Neural progenitor cell (in vitro differentiated cells): ENCODE measurements around the gene TRHDE. TPM values are rescaled to one million over a fixed set of nuclear protein-coding genes. Genes with fewer than 3 reads are reported as not detected.

ENCODE experiments used
- DNase-seq: peaks from one replicate; pipeline ENCODE4 v3.0.0-alpha.2; 2016; ENCODE audit warnings: low spot score
- H2AFZ ChIP-seq: fragments of 200-600 bp; sonication (generic); replicated peaks from 2 replicates; pipeline ENCODE4 v1.6.1; 2016; ENCODE audit warnings: antibody characterized with exemption
- H3F3A ChIP-seq: fragments of 200-600 bp; sonication (generic); 2 replicates; pipeline ENCODE4 v1.6.1; 2016; ENCODE audit warnings: antibody characterized with exemption, low read depth
- H3K27ac ChIP-seq: fragments of 200-600 bp; sonication (generic); 2 replicates; pipeline ENCODE4 v1.5.1; 2016; ENCODE audit warnings: mild to moderate bottlenecking
- H3K27me3 ChIP-seq: fragments of 200-600 bp; sonication (generic); 2 replicates; pipeline ENCODE4 v1.6.1; 2016; ENCODE audit warnings: mild to moderate bottlenecking, moderate library complexity
- H3K36me3 ChIP-seq: fragments of 200-600 bp; sonication (generic); 2 replicates; pipeline ENCODE4 v1.5.1; 2016
- H3K4me1 ChIP-seq: fragments of 200-600 bp; sonication (generic); 2 replicates; pipeline ENCODE4 v1.6.1; 2016; ENCODE audit warnings: mixed run types
- H3K4me2 ChIP-seq: fragments of 200-600 bp; sonication (generic); 2 replicates; pipeline ENCODE4 v1.6.1; 2016
- H3K4me3 ChIP-seq: fragments of 200-600 bp; sonication (generic); 2 replicates; pipeline ENCODE4 v1.5.1; 2016
- H3K79me2 ChIP-seq: fragments of 200-600 bp; sonication (generic); 2 replicates; pipeline ENCODE4 v1.6.1; 2016; ENCODE audit warnings: low read depth
- H3K9ac ChIP-seq: fragments of 200-600 bp; sonication (generic); 2 replicates; pipeline ENCODE4 v1.6.1; 2016
- H3K9me3 ChIP-seq: fragments of 200-600 bp; sonication (generic); 2 replicates; pipeline ENCODE4 v1.5.1; 2016; ENCODE audit warnings: low read depth
- H4K20me1 ChIP-seq: fragments of 200-600 bp; sonication (generic); 2 replicates; pipeline ENCODE4 v1.6.1; 2016; ENCODE audit warnings: low read depth
- H3K27ac Mint-ChIP-seq: 3 replicates; pipeline ENCODE4 v1.8.0; 2021; ENCODE audit warnings: mixed read lengths
- H3K27me3 Mint-ChIP-seq: 2 replicates; pipeline ENCODE4 v1.8.0; 2022; ENCODE audit warnings: low read depth, mild to moderate bottlenecking, inconsistent platforms, moderate library complexity, mixed read lengths; ENCODE audit not compliant: insufficient read depth
- H3K36me3 Mint-ChIP-seq: 3 replicates; pipeline ENCODE4 v1.8.0; 2021; ENCODE audit warnings: mixed read lengths
- H3K4me1 Mint-ChIP-seq: 3 replicates; pipeline ENCODE4 v1.8.0; 2021; ENCODE audit warnings: mixed read lengths
- H3K4me3 Mint-ChIP-seq: 3 replicates; pipeline ENCODE4 v1.8.0; 2021; ENCODE audit warnings: mild to moderate bottlenecking, moderate library complexity, mixed read lengths
- H3K9me3 Mint-ChIP-seq: 3 replicates; pipeline ENCODE4 v1.8.0; 2020; ENCODE audit warnings: mixed read lengths
- EZH2 ChIP-seq: fragments of 200-600 bp; sonication (generic); IDR thresholded peaks from 2 replicates; pipeline ENCODE4 v1.6.1; 2017; ENCODE audit warnings: antibody characterized with exemption, mild to moderate bottlenecking, moderate library complexity
- EZH2phosphoT487 ChIP-seq: fragments of 200-600 bp; sonication (generic); IDR thresholded peaks from 2 replicates; pipeline ENCODE4 v1.6.1; 2017; ENCODE audit warnings: antibody characterized with exemption
- total RNA-seq: library from RNA; depleted of rRNA; stranded (reverse); fragments of >200 nt; gene quantifications from 2 replicates; pipeline ENCODE4 v1.2.3, GENCODE V29; 2015; ENCODE audit warnings: low replicate concordance
- TF ChIP-seq, protein P1 (sequence below): fragments of 200-600 bp; sonication (generic); IDR thresholded peaks from 2 replicates; pipeline ENCODE4 v1.5.1; 2017; ENCODE audit warnings: antibody characterized with exemption, mild to moderate bottlenecking

The TRHDE gene
- total RNA-seq, 1 donor from 2014 or later, result 4.5 TPM

DNA sequence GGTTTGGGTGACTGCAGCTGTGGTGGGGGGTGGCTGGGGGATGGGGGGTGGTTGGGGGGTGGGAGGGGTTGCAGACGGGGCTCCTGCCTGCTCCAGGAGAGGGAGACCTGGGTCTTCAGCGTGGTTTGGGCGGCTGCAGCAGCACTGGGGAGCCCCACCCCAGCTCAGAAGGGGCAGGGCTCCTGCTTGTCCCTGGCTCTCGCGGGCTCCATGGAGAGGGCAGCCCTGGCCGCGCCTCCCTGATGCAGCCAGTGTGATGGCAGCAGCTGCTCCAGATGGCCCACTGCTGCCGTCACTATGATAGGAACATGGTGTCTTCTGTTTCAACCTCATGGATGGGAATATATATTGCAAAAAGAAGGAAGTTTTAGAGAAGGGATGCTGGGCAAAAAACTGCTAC lies 22.9 kb downstream of the TRHDE start:
- Histone ChIP-seq H3K9ac (no peak overlapping the region), H3K27me3 (no peaks in the 10 kb centered on the region), H3K4me1 (no peaks in the 10 kb centered on the region), H3F3A (no peaks in the 10 kb centered on the region), H3K27ac (no peak overlapping the region), H3K4me2 (no peak overlapping the region), H3K79me2 (no peaks in the 10 kb centered on the region), H4K20me1 (no peaks in the 10 kb centered on the region), H3K36me3 (no peaks in the 10 kb centered on the region), H3K4me3 (no peak overlapping the region), H2AFZ (no peak overlapping the region), H3K9me3 (no peaks in the 10 kb centered on the region)
- Mint-ChIP-seq H3K4me3 (no peak overlapping the region), H3K4me1 (no peaks in the 10 kb centered on the region), H3K27me3 (no peaks in the 10 kb centered on the region), H3K27ac (no peak overlapping the region), H3K36me3 (no peaks in the 10 kb centered on the region), H3K9me3 (no peaks in the 10 kb centered on the region)
- no peak for DNase-seq
- TF ChIP-seq EZH2phosphoT487 (no peak), EZH2 (no peak)
- TF ChIP-seq, protein P1, sequence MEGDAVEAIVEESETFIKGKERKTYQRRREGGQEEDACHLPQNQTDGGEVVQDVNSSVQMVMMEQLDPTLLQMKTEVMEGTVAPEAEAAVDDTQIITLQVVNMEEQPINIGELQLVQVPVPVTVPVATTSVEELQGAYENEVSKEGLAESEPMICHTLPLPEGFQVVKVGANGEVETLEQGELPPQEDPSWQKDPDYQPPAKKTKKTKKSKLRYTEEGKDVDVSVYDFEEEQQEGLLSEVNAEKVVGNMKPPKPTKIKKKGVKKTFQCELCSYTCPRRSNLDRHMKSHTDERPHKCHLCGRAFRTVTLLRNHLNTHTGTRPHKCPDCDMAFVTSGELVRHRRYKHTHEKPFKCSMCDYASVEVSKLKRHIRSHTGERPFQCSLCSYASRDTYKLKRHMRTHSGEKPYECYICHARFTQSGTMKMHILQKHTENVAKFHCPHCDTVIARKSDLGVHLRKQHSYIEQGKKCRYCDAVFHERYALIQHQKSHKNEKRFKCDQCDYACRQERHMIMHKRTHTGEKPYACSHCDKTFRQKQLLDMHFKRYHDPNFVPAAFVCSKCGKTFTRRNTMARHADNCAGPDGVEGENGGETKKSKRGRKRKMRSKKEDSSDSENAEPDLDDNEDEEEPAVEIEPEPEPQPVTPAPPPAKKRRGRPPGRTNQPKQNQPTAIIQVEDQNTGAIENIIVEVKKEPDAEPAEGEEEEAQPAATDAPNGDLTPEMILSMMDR, result no peak

DNA sequence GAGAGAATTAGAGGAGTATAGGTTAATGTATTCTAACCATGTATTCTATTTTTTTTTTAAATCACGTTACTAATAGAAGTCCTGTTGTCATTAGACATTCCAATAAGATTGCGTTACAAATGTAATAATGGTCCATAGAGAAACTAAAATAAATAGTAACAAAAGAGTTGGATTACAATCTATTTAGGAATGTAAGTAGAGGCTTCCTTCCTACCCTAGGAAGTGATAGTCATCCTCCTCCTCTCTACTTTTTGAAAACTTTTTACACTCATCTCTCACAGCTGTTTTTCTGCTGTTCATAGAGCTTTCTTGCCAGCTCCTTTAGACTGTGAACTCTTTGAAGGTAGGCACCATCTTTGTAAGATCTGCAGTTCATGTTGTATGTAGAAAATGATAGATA lies 23.6 kb downstream of the TRHDE start:
- H3F3A ChIP-seq, result no peaks in the 10 kb centered on the region

DNA sequence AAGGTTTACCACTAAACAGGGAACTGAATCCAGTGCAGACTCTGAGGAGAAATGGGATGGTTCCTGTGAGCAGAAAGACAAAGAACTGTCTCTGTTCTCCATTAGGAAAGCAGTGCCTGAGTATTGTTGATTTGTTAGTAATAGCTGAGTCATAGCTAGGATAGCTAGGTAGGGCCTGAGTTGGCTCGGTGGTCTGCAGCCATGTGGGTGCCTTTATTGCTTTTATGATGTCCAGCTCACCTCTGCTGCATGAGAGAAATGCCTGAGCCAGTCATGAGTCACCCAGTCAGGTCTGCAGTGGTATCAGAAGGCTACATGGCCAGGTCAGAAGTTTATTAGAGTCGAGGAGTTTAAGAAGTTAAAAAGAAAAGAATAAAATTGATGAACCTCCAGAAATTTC lies 24.2 kb downstream of the TRHDE start:
- no peaks in the 10 kb centered on the region for H3K27me3 ChIP-seq
- no peak overlapping the region for H3K4me2 ChIP-seq
- Mint-ChIP-seq H3K4me3 (no peak overlapping the region), H3K4me1 (no peaks in the 10 kb centered on the region), H3K27me3 (no peaks in the 10 kb centered on the region), H3K27ac (no peak overlapping the region), H3K36me3 (no peaks in the 10 kb centered on the region), H3K9me3 (no peaks in the 10 kb centered on the region)
- no peak for DNase-seq
- H4K20me1 ChIP-seq, result no peaks in the 10 kb centered on the region
- no peak overlapping the region for H3K27ac ChIP-seq
- H3K4me3 ChIP-seq, result no peak overlapping the region
- H3K36me3 ChIP-seq, result no peaks in the 10 kb centered on the region
- H3K9ac ChIP-seq, result no peak overlapping the region
- H2AFZ ChIP-seq, result no peak overlapping the region
- no peaks in the 10 kb centered on the region for H3F3A ChIP-seq
- no peaks in the 10 kb centered on the region for H3K4me1 ChIP-seq
- H3K9me3 ChIP-seq, result no peaks in the 10 kb centered on the region
- TF ChIP-seq EZH2phosphoT487 (no peak), EZH2 (no peak)
- TF ChIP-seq, protein P1, result no peak
- no peaks in the 10 kb centered on the region for H3K79me2 ChIP-seq

More for the DNA sequence above, 23.6 kb downstream of the TRHDE start:
- no peaks in the 10 kb centered on the region for H3K79me2 ChIP-seq
- Mint-ChIP-seq H3K36me3 (no peaks in the 10 kb centered on the region), H3K4me3 (no peak overlapping the region), H3K27ac (no peak overlapping the region), H3K27me3 (no peaks in the 10 kb centered on the region), H3K4me1 (no peaks in the 10 kb centered on the region), H3K9me3 (no peaks in the 10 kb centered on the region)
- no peaks in the 10 kb centered on the region for H3K9me3 ChIP-seq
- no peak for DNase-seq
- TF ChIP-seq EZH2, result no peak
- TF ChIP-seq, protein P1, result no peak
- no peak for TF ChIP-seq EZH2phosphoT487
- no peak overlapping the region for H2AFZ ChIP-seq
- no peak overlapping the region for H3K4me3 ChIP-seq
- no peaks in the 10 kb centered on the region for H4K20me1 ChIP-seq
- no peak overlapping the region for H3K27ac ChIP-seq
- no peaks in the 10 kb centered on the region for H3K27me3 ChIP-seq
- H3K9ac ChIP-seq, result no peak overlapping the region
- H3K4me2 ChIP-seq, result no peak overlapping the region
- H3K36me3 ChIP-seq, result no peaks in the 10 kb centered on the region
- H3K4me1 ChIP-seq, result no peaks in the 10 kb centered on the region
